Amniotic epithelial cell (primary cell): ENCODE measurements around the gene WFDC1.
A peak's percentile ranks its signal among the peaks of the same experiment; 100 is the strongest.

Source experiments
- DNase-seq: peaks from one replicate; pipeline ENCODE4 v3.0.0-alpha.2; 2010; ENCODE audit warnings: low read depth

Gene WFDC1

DNA sequence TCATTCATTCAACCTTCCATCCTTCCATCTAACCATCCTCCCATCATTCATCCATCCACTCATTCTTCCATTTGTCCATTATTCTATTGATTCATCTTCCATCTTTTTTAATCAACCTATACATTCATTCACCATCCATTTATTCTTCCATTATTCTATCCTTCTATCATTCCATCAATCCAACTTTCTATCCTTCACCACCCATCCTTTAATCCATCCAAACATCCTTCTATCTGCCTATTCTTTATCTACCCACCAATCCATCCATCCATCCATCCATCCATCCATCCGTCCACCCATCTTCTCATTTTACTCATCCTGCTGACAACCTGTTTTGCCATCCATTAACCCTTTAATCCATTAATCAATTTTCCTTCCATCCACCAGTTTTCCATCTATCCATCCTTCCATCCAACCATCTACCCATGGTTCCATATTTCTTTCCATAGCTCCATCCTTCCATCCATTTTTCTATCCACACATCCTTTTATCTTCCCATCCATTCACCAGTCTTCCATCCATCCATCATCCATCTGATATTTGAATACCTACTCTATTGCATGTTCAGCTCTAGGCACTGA is 21.8 kb upstream of the WFDC1 start:
- DNase-seq = no peak

DNA sequence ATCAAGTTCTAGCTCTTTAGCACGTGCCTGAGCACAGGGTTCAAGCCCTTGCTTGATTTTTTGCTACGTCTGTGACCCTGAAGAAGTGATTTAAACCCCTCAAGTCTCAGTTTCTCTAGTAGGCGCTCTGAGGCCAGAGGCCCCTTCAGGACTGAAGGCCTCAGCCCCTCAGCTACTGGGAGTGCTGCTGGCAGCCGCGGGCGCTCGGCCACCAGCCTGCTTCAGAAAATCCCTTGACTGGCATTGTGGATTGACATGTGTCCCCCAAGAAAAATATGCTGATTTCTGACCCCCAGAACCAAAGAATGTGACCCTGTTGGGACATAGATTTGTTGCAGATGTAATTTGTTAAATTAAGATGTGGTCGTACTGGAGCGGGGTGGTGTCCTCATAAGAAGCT is 20.2 kb upstream of the WFDC1 start:
- no peak for DNase-seq

DNA sequence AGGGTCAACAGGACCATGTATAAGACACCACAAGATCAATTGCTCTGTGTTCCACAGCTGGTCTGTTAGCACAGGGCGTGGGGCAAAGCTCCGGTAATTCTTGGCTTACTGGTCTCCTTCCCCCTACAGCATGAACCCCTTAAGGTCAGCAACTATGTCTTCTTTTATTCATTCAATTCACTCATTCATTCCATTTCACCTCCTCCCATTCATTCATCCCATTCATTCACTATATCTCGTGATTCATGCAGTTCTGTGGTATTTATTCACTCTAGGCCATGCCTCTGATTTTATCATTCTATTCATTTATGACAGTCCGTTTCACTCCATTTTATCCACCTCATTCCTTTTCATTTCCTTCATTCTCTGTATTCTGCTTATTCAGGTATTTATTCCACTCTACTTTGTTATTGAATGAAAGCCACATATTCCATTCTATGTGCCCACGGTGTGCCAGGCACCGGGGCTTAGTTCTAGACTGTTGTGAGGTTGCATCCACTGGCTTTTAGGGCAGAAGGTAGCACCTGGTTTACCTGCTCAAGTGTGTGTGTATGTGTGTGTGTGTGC is 19.0 kb upstream of the WFDC1 start:
- DNase-seq = no peak

DNA sequence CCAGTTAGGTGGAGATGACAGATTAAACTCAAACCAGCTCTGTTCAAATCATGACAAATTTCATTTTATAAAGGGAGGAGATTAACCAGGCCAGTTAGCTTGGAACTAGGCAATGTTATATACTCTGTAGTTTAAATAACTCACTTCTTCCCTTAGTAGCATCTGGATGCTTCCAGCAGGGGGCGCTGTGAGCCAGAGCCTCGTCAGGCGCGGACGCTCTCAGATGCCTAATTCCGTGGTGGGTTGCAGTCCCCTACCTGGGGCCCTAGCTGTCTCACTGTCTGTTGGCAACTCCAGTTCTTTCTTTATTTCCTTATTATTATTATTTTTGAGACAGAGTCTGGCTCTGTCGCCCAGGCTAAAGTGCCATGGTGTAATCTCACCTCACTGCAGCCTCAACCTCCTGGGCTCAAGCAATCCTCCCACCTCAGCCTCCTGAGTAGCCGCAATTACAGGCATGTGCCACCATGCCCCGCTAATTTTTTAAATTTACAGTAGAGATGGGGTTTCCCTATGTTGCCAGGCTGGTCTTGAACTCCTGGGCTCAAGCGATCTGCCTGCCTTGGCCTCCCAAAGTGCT is 17.3 kb upstream of the WFDC1 start:
- DNase-seq = peak; percentile 36

DNA sequence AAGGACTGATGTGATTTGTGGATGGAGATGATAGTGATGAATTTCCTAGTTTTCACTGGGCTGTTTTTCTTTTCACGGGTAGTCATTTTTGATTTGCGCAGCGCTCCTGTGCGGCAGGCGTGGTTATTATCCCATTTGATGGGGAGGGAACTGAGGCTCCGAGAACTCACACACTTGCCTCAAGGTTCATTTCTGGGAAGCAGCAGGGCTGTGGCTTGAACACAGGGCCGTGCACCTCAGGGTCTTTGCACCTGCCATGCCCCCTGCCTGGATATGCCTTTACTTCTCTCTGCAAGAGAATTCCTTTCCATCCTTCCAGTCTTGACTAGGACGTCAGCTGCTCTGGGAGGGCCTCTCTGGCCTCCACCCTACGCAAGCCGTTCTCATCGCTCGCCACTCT is 16.3 kb upstream of the WFDC1 start:
- DNase-seq = no peak

DNA sequence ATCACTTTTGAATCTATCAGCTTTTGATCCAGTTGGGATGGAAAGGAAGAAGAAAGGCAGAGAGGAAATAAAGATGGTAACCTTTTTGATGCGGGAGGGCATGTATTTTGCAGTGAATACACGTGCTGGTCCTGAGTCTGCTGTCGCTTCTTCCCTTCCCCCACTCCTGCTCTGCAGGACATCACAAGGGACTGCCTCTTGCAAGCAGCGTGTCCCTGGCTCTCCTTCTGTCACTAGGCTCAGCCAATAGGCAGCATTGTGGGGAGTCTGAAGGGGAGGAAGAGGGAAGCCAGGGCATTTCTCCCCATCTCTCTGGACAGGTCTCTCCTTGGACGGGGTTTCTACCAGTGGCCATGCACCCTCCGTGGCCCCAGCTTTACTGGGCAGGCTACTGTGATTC is 15.7 kb upstream of the WFDC1 start:
- DNase-seq = no peak

DNA sequence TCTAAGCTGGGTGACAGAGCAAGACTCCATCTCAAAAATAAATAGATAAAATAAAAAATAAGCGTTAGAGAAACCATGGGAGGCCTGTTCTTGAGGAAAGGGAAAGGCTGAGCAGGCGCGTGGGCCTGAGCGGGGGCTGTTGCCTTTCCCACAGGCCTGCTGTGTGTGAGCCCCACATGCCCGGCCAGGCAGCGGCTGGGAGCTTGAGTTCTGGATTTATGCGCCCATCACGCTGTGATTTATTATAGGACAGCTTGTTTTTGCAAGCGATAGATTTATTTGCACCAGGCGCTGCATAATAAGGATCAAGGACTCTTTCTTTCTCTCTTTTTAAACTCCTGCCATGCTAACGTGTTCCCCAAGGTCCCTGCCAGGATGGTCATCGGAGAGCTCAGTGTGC is 14.8 kb upstream of the WFDC1 start:
- no peak for DNase-seq

DNA sequence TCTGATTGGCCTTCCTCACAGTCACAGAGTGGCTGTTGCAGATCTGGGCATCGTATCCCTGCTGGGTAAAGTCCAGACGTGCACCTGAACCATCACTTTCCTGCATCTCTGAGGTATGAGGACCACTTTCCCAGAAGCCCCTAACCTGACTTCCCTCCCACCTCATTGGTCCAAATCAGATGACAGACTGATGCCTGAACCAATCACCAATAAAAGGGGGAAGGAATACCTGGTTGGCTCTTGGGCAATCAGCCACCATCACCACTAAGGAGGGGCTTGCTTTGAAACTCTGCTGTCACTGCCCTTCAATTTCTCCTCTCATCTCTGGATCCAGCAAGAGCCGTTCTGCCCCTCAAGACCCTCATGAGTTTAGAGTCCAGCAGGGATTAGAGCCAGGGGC is 13.6 kb upstream of the WFDC1 start:
- DNase-seq = peak; percentile 34

DNA sequence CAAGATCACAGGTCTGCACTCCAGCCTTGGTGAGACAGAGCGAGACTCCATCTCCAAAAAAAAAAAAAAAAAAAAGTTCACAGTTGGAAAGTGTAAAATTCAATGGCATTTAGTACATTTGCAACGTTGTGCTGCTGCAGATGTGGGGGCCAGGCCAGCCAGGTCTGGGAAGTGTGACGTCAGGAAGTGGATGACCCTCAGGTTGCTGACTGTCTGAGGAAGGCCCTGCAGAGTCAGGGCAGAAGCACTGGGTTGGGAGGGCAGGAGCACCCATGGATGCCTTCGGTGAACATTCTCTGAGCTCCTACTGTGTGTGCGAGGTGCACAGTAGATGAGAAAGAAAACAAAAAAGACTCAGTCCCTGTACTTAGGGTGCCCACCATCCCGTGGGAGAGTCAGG is 12.1 kb upstream of the WFDC1 start:
- no peak for DNase-seq

DNA sequence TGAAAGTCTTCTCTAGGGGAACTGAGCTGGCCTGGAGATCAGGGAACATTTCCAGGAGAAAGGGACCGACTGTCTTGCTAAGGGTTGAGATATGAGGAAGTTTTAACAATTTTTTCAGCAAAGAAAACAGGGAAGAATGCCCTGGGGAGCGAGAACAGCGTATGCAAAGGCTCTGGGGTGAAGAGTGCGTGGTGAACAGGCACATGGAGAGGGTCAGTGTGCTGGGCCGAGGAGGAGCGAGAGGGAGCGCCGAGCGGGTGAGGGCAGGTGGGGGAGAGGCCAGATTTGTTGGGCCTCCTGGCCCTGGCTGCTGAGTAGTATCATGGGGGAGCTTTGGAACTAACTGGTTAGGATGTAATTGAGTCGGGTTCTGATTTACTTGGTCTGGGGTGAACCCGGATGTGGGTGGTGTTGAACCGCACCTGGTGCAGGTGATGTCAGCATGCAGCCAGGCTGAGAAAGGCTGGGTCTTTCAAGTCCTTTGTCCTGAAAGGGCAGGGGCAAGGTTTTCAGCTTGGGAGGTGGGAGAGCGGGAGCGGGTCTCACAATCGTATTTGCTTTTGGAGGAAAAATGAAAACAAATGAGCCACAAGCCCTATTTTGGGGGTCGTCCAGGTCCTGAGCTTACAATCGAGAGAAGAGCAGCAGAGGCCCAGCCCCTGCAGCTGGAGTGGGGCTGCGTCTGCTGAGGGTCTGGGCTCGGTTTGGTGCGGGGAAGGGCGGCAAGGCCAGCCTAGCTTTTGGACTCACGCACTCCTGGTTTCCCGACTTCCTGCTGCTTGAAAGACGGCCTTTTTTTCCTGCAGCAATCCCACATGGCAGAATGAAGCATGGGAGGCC is 11.1 kb upstream of the WFDC1 start:
- DNase-seq = peak; percentile 9

DNA sequence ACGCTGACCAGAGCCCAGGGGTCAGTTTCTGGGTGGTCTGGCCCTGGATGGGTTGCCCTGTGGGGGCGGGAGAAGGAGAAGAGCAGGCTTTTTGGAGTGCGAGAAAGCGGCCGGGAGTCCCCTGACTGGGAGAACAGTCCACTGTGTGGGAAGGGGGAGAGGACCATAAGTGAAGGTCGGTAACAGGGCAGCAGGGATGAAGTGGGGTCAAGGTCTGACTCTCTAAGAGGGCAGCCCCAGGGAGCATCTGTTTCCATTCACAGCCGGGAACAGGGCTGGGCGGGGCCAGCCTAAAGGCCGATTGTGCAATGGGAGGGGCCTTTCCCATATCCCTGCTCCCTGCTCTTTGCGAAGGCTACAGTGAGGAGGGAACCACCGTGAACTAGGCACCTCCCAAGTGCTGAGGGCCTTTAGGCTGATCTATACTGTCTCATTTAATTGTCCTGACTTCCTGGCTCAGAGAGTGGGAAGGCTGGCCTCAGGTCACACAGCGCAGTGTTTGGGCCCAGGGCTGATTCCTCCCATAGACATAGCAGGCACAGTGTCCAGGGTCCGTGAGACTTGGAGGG is 10.4 kb upstream of the WFDC1 start:
- DNase-seq = peak; percentile 34

DNA sequence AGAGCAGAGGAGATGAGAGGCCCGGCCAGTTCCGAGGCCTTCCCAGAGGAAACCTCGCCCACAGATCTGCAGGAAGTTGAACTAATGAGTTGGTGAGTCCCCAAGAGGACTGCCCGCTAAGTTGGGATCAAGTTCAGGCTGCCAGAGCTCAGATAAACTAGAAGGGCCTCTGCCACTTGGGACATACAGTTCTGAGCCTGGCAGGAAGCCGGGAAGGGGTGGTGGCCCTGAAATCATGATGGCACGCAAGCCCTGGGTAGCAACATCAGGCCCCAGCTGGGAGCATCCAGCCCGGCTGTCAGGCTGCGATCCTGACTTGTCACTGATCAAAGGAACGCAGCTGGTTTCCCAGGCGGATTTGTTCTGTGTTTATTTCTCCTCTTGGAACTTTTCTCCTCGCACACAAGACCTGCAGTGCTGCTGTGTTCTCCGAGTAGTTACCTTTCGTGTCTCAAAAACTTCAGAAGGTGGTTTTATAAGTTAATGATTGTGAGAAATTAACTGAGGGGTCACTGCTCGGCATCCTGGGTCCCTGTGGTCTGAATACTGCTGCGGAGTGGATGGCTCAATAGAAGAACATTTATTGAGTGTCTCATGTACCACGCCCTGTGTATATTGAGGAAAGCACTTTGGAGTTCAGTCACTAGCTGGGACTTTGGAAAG is 8.0 kb upstream of the WFDC1 start:
- no peak for DNase-seq

DNA sequence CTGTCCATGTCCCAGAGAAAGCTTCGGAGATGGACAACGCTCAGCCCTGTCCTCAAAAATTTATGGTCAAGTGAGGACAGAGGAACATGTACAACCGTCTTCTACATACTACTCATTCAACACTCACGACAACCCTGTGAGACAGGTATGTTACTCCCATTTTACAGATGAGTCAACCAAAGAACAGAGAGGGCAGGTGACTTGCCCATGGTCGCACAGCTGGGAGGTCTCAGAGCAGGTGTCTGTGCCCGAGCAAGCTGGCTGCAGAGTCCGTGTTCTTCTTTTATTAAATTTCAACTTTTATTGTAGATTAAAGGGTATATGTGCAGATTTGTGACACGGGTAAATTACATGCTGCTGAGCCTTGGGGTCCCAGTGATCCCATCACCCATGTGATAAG is 5.8 kb upstream of the WFDC1 start:
- DNase-seq = no peak

DNA sequence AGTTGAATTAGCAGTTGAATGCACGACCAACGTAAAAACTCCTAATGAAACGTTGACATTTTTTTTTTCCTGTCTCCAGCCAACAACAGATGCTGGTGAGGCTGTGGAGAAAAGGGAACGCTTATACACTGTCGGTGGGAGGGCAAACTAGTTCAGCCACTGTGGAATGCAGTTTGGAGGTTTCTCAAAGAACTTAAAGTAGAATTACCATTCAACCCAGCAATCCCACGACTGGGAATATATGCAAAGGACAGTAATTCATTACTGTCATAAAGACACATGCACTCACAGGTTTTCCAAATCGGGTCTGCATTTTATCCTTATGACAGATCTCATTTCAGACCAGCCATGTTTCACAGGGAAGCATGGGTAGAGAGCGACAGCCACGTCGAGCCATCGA is 3.5 kb upstream of the WFDC1 start:
- DNase-seq = no peak

DNA sequence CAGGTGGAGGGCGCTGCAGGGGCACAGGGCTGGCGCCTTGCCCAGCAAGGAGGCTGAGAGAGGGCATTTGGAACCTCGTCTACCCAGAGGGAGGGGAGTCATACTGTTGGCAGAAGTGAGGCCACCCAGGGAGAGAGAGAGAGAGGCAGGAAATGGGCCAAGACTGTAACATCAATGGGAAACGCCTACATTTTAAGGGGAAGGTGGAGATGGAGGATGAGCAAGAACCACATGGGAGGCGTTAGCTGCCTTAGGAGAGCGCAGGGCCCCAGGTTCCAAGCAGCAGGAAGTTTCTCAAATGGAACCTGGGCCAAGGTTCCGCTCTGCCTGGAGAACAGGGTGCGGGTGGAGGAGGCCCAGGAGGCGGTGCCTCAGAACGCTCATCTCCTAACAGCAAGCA is 2.7 kb upstream of the WFDC1 start:
- DNase-seq = no peak

DNA sequence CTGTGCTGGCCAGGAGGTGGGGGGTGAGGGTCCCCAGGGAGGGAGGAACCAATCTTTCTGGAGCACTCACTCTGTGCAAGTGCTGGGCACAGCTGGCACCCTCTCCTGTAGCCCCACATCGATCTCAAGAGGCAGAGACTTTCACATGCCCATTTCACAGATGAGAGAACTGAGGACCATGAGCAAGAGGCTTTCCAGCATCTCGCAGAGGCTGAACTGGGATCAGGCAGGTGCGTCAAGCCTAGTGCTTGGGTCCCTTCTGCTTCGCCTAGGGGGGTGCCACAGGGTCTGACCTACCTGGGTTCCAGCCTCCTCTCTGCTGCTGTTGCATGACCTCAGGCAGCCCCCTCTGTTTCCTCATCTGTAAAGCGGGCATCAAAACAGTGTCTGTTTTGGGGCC is 1.3 kb upstream of the WFDC1 start:
- no peak for DNase-seq

DNA sequence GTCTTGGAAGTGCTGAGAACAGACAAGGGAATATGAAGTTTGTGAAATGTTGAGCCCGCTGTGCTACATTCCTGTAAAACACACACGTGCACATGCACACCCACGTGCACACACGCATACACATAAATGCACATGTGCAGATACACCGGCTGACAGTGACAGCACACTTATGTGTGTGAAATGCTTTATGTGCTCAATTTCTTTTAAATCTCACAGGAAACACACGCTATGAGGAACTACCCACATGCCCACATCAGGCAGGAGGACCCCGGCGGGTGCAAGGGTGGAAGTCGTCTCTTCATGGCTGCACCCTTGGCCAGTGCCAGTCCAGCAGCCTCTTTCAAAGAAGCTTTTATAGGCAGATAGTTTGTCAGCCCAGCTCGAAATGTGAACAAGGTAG is 561 bp upstream of the WFDC1 start:
- DNase-seq = no peak

DNA sequence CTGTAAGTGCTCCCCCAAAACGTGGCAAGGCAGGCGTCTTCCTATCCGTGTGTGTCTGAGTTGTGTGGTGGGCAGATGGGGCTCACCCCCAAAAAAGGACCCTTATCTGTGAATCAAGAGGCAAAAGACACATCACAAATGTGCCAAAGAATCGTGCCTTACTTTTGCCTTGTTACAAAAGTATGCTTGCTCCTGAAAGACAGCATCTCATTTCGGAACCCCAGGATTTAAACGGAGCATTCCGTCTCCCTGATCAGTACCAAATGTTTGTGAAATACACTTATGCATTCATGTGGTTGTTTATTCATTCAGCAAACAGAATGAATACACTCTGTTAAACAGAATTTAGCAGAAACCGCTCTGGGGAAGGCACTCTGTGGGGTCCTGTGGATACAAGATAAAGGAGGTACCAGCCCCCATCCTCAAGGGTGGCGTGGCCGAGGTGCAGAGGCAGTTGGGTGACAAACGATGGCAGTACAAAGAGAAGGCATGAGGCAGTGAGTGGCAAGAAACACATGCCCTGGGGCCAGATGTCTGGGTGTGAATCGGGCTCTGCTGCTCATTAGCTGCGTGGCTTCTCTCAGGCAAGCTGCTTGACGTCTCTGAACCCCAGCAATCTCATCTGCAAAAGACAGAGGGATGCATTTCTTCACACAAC is 654 bp downstream of the WFDC1 start:
- no peak for DNase-seq

DNA sequence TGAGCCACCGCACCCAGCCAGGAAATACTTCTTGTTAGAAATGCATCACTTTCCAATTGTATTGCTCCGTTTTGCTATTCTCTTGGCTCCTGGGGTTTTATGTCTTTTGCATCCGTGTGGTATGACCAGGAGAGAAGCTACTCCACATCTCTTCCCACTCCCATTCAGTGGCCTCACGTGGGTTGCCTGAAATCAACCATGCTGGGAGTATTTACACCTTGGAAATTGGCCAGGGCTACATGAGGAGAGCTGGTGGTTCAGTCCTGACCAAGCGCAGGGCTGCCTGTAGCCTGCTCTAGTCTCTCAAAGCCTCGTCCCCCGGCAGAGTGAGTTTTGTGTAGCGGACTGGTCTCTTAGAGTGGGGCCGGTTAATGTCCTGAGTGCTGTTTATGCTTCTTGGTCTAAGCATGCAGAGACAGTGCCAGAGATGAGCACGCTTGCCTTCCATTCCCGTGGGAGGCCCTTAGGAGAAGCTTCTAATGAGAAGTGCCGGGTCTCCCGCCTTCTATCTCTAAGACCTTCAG is 3.8 kb downstream of the WFDC1 start:
- DNase-seq = no peak

DNA sequence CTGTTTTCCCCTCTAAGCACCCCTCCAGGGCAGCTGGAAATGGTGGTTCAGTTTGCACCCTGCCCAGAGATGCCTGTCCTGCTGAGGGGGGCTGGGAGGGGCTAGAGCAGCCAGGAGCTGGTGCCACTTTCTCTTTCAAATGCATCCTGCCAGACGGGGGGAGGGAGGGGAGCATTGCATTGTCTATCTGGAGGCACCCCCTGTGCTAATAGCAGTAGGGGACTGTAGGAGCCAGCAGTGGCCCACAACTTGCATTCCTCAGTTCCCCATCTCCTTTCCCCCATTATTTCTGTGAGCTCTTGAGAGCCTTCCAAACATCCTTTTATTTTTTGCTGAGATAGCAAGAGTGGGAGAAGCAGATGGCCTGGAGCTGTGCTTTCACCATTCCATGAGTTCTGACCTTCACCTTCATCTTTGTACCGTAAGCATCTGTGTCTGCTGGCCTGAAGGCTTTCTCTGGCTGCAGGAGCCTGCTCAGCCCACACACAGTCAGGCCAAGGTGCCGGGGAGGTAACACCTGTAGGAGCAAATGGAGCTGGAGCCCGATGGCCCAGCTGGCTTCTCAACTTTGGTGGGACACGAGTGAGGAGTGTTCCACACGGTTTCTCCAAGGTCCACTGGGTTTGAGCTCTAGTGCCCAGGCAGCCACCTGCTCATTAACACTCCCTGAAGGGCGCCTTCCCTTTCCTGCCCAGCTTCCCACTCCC is 5.2 kb downstream of the WFDC1 start:
- no peak for DNase-seq
